Islet precursor cell (in vitro differentiated cells): ENCODE data around the gene HCAR3.

Source experiments
- DNase-seq: peaks from one replicate; pipeline ENCODE4 v3.0.0-alpha.2; 2018

HCAR3 gene

DNA sequence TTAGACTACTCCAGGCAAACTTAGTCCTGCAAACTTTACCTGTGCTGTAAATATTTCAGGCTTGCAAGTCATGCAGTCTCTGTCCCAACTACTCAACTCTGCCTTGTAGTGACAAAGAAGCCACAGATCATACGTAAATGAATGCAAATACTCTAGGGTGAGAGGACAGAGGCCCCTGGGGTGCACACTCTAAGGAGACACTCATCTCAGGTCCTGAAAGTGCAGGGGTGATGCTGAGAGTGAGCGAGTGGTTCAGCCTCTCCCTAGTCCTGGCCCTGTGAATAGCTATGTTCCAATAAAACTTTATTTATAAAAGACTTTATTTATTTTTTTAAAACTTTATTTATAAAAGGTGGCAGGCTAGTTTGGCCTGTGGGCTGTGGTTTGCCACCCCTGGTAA lies 48.3 kb downstream of the HCAR3 start:
- DNase-seq: no peak

DNA sequence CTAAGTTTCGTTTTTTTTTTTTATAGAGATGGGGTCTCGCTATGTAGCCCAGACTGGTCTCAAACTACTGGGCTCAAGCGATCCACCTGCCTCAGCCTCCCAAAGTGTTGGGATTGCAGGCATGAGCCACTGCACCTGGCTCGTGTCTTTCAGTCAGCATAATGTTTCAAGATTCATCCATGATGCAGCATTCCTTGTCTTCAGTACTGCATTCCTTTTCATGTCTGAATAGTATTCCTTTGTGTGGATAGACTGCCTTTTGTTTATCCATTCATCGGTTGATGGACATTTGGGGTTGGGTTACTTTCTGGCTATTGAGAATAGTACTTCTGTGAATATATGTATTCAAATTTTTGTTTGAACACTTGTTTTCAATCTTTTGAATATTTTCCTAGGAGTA lies 50.9 kb downstream of the HCAR3 start:
- no peak for DNase-seq

DNA sequence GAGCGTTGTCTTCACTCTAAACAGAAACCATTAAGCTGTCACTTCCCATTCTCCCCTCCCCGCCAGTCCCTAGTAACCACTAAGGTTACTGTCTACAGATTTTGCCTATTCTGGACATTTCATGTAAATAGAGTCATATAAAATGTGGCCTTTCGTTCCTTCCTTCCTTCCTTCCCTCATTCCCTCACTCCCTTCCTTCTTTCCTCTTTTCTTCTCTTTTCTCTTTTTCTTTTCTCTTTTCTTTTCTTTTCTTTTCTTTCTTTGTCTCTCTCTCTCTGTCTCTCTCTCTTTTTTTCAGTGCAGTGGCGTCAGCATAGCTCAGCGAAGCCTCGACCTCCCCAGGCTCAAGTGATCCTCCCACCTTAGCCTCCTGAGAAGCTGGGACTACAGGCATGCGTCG lies 51.3 kb downstream of the HCAR3 start:
- no peak for DNase-seq
